Parathyroid adenoma (tissue), 2 donors: ENCODE results near the gene MARCHF4.

Experiments
- H2AFZ ChIP-seq: fragments of 300-600 bp; sonication (generic); one replicate; pipeline ENCODE4 v1.7.0; 2017; ENCODE audit warnings: antibody characterized with exemption, mild to moderate bottlenecking
- H3K27ac ChIP-seq: fragments of 300-600 bp; sonication (generic); one replicate; pipeline ENCODE4 v1.7.0; 2017
- H3K27me3 ChIP-seq: fragments of 300-600 bp; sonication (generic); one replicate; pipeline ENCODE4 v1.7.0; 2017; ENCODE audit warnings: low read length; ENCODE audit not compliant: control insufficient read depth, insufficient read depth
- H3K36me3 ChIP-seq: fragments of 300-600 bp; sonication (generic); one replicate; pipeline ENCODE4 v1.7.0; 2017; ENCODE audit warnings: low read length; ENCODE audit not compliant: control insufficient read depth, insufficient read depth
- H3K4me1 ChIP-seq: fragments of 300-600 bp; sonication (generic); one replicate; pipeline ENCODE4 v1.7.0; 2017; ENCODE audit warnings: control low read depth
- H3K4me2 ChIP-seq: fragments of 300-600 bp; sonication (generic); one replicate; pipeline ENCODE4 v1.7.0; 2017; ENCODE audit warnings: low read length
- H3K4me3 ChIP-seq: fragments of 300-600 bp; sonication (generic); one replicate; pipeline ENCODE4 v1.7.0; 2017; ENCODE audit warnings: low read depth, low read length
- H3K79me2 ChIP-seq: fragments of 300-600 bp; sonication (generic); one replicate; pipeline ENCODE4 v1.7.0; 2017; ENCODE audit warnings: control low read depth
- H3K9ac ChIP-seq: fragments of 300-600 bp; sonication (generic); one replicate; pipeline ENCODE4 v1.7.0; 2017; ENCODE audit warnings: mild to moderate bottlenecking
- H3K9me3 ChIP-seq: fragments of 300-600 bp; sonication (generic); one replicate; pipeline ENCODE4 v1.7.0; 2017; ENCODE audit warnings: low read length; ENCODE audit not compliant: control insufficient read depth
- TF ChIP-seq, protein P1 (sequence below): fragments of 300-600 bp; sonication (generic); IDR thresholded peaks from one replicate; pipeline ENCODE4 v1.7.0; 2017; ENCODE audit warnings: antibody characterized with exemption, mild to moderate bottlenecking
- donor health status: primary hyperparathyroidism.

Gene MARCHF4

GRCh38 chr2:216354306-216354705 is 18.0 kb downstream of the MARCHF4 start:
- Histone ChIP-seq H3K27ac (no peak overlapping the region), H3K9me3 (no peaks in the 10 kb centered on the region), H3K27me3 (no peaks in the 10 kb centered on the region), H3K36me3 (no peaks in the 10 kb centered on the region), H2AFZ (no peak overlapping the region), H3K9ac (no peak overlapping the region), H3K4me1 (no peaks in the 10 kb centered on the region), H3K79me2 (peaks cover 3% of the 10 kb centered on the region), H3K4me2 (no peak overlapping the region), H3K4me3 (no peak overlapping the region)
- TF ChIP-seq, protein P1, sequence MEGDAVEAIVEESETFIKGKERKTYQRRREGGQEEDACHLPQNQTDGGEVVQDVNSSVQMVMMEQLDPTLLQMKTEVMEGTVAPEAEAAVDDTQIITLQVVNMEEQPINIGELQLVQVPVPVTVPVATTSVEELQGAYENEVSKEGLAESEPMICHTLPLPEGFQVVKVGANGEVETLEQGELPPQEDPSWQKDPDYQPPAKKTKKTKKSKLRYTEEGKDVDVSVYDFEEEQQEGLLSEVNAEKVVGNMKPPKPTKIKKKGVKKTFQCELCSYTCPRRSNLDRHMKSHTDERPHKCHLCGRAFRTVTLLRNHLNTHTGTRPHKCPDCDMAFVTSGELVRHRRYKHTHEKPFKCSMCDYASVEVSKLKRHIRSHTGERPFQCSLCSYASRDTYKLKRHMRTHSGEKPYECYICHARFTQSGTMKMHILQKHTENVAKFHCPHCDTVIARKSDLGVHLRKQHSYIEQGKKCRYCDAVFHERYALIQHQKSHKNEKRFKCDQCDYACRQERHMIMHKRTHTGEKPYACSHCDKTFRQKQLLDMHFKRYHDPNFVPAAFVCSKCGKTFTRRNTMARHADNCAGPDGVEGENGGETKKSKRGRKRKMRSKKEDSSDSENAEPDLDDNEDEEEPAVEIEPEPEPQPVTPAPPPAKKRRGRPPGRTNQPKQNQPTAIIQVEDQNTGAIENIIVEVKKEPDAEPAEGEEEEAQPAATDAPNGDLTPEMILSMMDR: no peak

GRCh38 chr2:216352653-216353270 is 19.5 kb downstream of the MARCHF4 start:
- no peak overlapping the region for H3K4me3 ChIP-seq
- H3K4me1 ChIP-seq: no peaks in the 10 kb centered on the region
- H3K27me3 ChIP-seq: no peaks in the 10 kb centered on the region
- no peak overlapping the region for H2AFZ ChIP-seq
- TF ChIP-seq, protein P1: no peak
- no peaks in the 10 kb centered on the region for H3K9me3 ChIP-seq
- H3K27ac ChIP-seq: no peak overlapping the region
- H3K79me2 ChIP-seq: peaks cover 3% of the 10 kb centered on the region
- H3K9ac ChIP-seq: no peak overlapping the region
- no peak overlapping the region for H3K4me2 ChIP-seq
- H3K36me3 ChIP-seq: no peaks in the 10 kb centered on the region

DNA sequence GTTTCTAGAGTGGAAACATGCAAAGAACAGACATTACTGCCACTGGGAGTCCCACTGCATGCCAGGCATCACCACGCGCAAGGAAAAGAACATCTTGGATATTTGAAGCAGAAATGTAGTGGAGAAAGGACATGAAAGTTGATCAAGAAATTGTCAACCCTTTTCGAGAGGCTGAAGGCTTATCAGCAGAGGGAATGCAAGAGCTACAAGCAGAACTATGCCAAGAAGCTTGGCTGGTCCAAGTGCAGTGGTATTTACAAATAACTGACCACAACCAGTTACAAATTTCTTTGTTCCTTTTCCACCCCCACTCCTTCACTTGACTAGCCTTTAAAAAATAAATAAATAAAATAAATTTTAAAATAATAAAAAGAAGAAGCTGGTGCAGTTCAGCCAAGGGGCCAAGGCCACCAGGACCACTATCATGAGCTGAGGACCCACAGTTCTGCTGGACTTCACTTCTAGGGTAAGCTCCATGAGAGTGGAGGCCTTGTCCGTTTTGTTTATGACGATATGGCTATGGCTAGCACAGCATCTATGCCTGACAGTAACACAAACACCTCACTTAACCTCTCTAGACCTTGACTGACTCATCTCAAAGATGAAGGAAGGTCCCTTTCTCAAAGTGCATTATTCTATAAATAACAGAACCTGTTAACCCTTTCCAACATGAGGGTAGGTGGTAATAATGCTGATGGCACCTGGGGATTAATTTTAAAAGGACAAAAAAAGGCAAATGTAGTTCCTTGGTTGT is 20.9 kb downstream of the MARCHF4 start:
- Histone ChIP-seq H3K9me3 (no peaks in the 10 kb centered on the region), H2AFZ (no peak overlapping the region), H3K9ac (no peak overlapping the region), H3K4me3 (no peak overlapping the region), H3K4me1 (no peaks in the 10 kb centered on the region), H3K79me2 (peaks cover 3% of the 10 kb centered on the region), H3K27ac (no peak overlapping the region), H3K36me3 (no peaks in the 10 kb centered on the region), H3K4me2 (no peak overlapping the region), H3K27me3 (no peaks in the 10 kb centered on the region)
- TF ChIP-seq, protein P1: no peak

GRCh38 chr2:216350214-216350791 is 22.0 kb downstream of the MARCHF4 start:
- Histone ChIP-seq H3K9me3 (no peaks in the 10 kb centered on the region), H3K9ac (no peak overlapping the region), H3K27ac (no peak overlapping the region), H3K4me1 (no peaks in the 10 kb centered on the region), H3K27me3 (no peaks in the 10 kb centered on the region), H2AFZ (no peak overlapping the region), H3K79me2 (peaks cover 3% of the 10 kb centered on the region), H3K4me2 (no peak overlapping the region), H3K36me3 (no peaks in the 10 kb centered on the region), H3K4me3 (no peak overlapping the region)
- TF ChIP-seq, protein P1: no peak
